IMR-90 (cell line): Measurements from ENCODE around the gene KY. TPM values are rescaled to one million over a fixed set of nuclear protein-coding genes. Genes with fewer than 3 reads are reported as not detected.

Source experiments
- ATAC-seq: fragments of 200-7000 bp; cut with Tn5 transposase; 2 replicates; pipeline ENCODE4 v1.9.1; 2020; ENCODE audit warnings: low read depth, mild to moderate bottlenecking, moderate library complexity
- BruUV-seq: library from RNA; stranded (reverse); fragments of 400-500 nt; replicated peaks from 2 replicates; lab custom pipeline; 2021; lab: Mats Ljungman, UMichigan
- CTCF ChIA-PET: fragments of 300-600 bp; formaldehyde crosslinking; extraction: SDS; loops from one replicate; lab custom pipeline; 2021; ENCODE audit warnings: antibody characterized with exemption; lab: Yijun Ruan, JAX
- POLR2A ChIA-PET: fragments of 300-600 bp; sonication (Branson Sonifier 250); formaldehyde crosslinking; loops from one replicate; lab custom pipeline; 2022; ENCODE audit warnings: antibody characterized with exemption; ENCODE audit not compliant: unreplicated experiment; lab: Charles Lee
- DNase-seq: peaks from one replicate; pipeline ENCODE4 v3.0.0; 2013
- H2AFZ ChIP-seq: replicated peaks from 2 replicates; pipeline ENCODE3; 2013; ENCODE audit warnings: low read length, mild to moderate bottlenecking; ENCODE audit not compliant: poor library complexity
- H2AK5ac ChIP-seq: 2 replicates; pipeline ENCODE4 v1.6.1; 2013; ENCODE audit warnings: low read depth, low read length, inconsistent platforms
- H2AK9ac ChIP-seq: replicated peaks from 2 replicates; pipeline ENCODE3; 2013; ENCODE audit warnings: mild to moderate bottlenecking, low read depth, low read length, moderate library complexity; ENCODE audit not compliant: poor library complexity
- H2BK120ac ChIP-seq: 2 replicates; pipeline ENCODE4 v1.6.1; 2013; ENCODE audit warnings: low read depth, low read length, inconsistent platforms
- H2BK15ac ChIP-seq: 3 replicates; pipeline ENCODE4 v1.6.1; 2013; ENCODE audit warnings: low read depth, low read length, inconsistent platforms
- H2BK20ac ChIP-seq: 2 replicates; pipeline ENCODE4 v1.6.1; 2013; ENCODE audit warnings: low read depth, mild to moderate bottlenecking, inconsistent platforms, low read length, moderate library complexity
- H2BK5ac ChIP-seq: 2 replicates; pipeline ENCODE4 v1.6.1; 2013; ENCODE audit warnings: mild to moderate bottlenecking, low read depth, low read length, inconsistent platforms; ENCODE audit not compliant: poor library complexity, severe bottlenecking
- H3K14ac ChIP-seq: replicated peaks from 2 replicates; pipeline ENCODE4 v1.6.1; 2013; ENCODE audit warnings: low read depth, low read length, inconsistent platforms
- H3K18ac ChIP-seq: 2 replicates; pipeline ENCODE4 v1.6.1; 2013; ENCODE audit warnings: low read depth, low read length, control low read depth
- H3K23ac ChIP-seq: 2 replicates; pipeline ENCODE4 v1.6.1; 2013; ENCODE audit warnings: low read depth, low read length, inconsistent platforms
- H3K27ac ChIP-seq: 2 replicates; pipeline ENCODE4 v1.5.1; 2013; ENCODE audit warnings: mild to moderate bottlenecking, control low read depth, low read length; ENCODE audit not compliant: insufficient read depth
- H3K27me3 ChIP-seq: 2 replicates; pipeline ENCODE4 v1.6.1; 2013; ENCODE audit warnings: low read length; ENCODE audit not compliant: control insufficient read depth, insufficient read depth
- H3K36me3 ChIP-seq: 2 replicates; pipeline ENCODE4 v1.6.1; 2013; ENCODE audit warnings: low read length, mixed read lengths; ENCODE audit not compliant: control insufficient read depth, insufficient read depth
- H3K4ac ChIP-seq: 2 replicates; pipeline ENCODE4 v1.6.1; 2013; ENCODE audit warnings: low read depth, low read length, inconsistent platforms
- H3K4me1 ChIP-seq: 2 replicates; pipeline ENCODE4 v1.6.1; 2013; ENCODE audit warnings: low read length, mixed read lengths; ENCODE audit not compliant: control insufficient read depth, insufficient read depth
- H3K4me2 ChIP-seq: 2 replicates; pipeline ENCODE4 v1.6.1; 2013; ENCODE audit warnings: low read depth, mild to moderate bottlenecking, control low read depth, low read length, moderate library complexity
- H3K4me3 ChIP-seq: 2 replicates; pipeline ENCODE4 v1.5.1; 2013; ENCODE audit warnings: low read depth, mild to moderate bottlenecking, control low read depth, low read length, moderate library complexity; ENCODE audit not compliant: insufficient read depth
- H3K56ac ChIP-seq: 2 replicates; pipeline ENCODE4 v1.6.1; 2013; ENCODE audit warnings: low read length, inconsistent platforms; ENCODE audit not compliant: insufficient read depth; ENCODE audit errors: extremely low read depth
- H3K79me1 ChIP-seq, 2 experiments: 2 replicates each; pipeline ENCODE4 v1.6.1; 2013; ENCODE audit warnings: low read length in 2 of 2, inconsistent platforms in 1 of 2, low read depth in 1 of 2
- H3K9ac ChIP-seq: 2 replicates; pipeline ENCODE4 v1.6.1; 2013; ENCODE audit warnings: low read depth, low read length, control low read depth
- H3K9me1 ChIP-seq: 2 replicates; pipeline ENCODE4 v1.6.1; 2013; ENCODE audit warnings: low read length, inconsistent platforms; ENCODE audit not compliant: insufficient read depth
- H3K9me3 ChIP-seq: 2 replicates; pipeline ENCODE4 v1.6.1; 2013; ENCODE audit warnings: low read length; ENCODE audit not compliant: control insufficient read depth, insufficient read depth
- H4K20me1 ChIP-seq: 2 replicates; pipeline ENCODE4 v1.6.1; 2013; ENCODE audit warnings: low read length, inconsistent platforms; ENCODE audit not compliant: insufficient read depth
- H4K5ac ChIP-seq: 2 replicates; pipeline ENCODE4 v1.6.1; 2013; ENCODE audit warnings: mild to moderate bottlenecking, low read depth, low read length, control low read depth
- H4K8ac ChIP-seq, 2 experiments: 2 replicates each; pipeline ENCODE4 v1.6.1; 2013; ENCODE audit warnings: low read depth in 2 of 2, low read length in 2 of 2, control low read depth in 1 of 2, inconsistent platforms in 1 of 2
- H4K91ac ChIP-seq: 2 replicates; pipeline ENCODE4 v1.6.1; 2013; ENCODE audit warnings: low read depth, low read length, inconsistent platforms; ENCODE audit not compliant: insufficient read depth
- CEBPB ChIP-seq: IDR thresholded peaks from 2 replicates; pipeline ENCODE4 v1.6.1; 2012; ENCODE audit warnings: low read depth, low read length, improper control_type of control experiment
- CTCF ChIP-seq: conservative IDR thresholded peaks from 2 replicates; pipeline ENCODE4 v1.5.1; 2012; ENCODE audit warnings: mild to moderate bottlenecking, low read depth, low read length, improper control_type of control experiment
- ELK1 ChIP-seq: fragments of 150-350 bp; IDR thresholded peaks from 2 replicates; pipeline ENCODE4 v1.6.1; 2016; ENCODE audit warnings: low read depth, mild to moderate bottlenecking, low read length, moderate library complexity, borderline replicate concordance
- FOS ChIP-seq: fragments of 150-350 bp; IDR thresholded peaks from 2 replicates; pipeline ENCODE4 v1.6.1; 2016; ENCODE audit warnings: low read depth, low read length
- MAFK ChIP-seq: IDR thresholded peaks from 2 replicates; pipeline ENCODE4 v1.6.1; 2012; ENCODE audit warnings: low read depth, low read length, improper control_type of control experiment
- MXI1 ChIP-seq: IDR thresholded peaks from 2 replicates; pipeline ENCODE4 v1.6.1; 2012; ENCODE audit warnings: low read depth, mild to moderate bottlenecking, low read length, moderate library complexity, borderline replicate concordance
- NFE2L2 ChIP-seq: fragments of 150-350 bp; IDR thresholded peaks from 2 replicates; pipeline ENCODE4 v1.6.1; 2016; ENCODE audit warnings: low read depth, mild to moderate bottlenecking, low read length
- RCOR1 ChIP-seq: IDR thresholded peaks from 2 replicates; pipeline ENCODE4 v1.6.1; 2012; ENCODE audit warnings: mild to moderate bottlenecking, low read length, improper control_type of control experiment; ENCODE audit not compliant: insufficient replicate concordance
- RFX5 ChIP-seq: IDR thresholded peaks from 2 replicates; pipeline ENCODE4 v1.8.0; 2012; ENCODE audit warnings: low read depth, mild to moderate bottlenecking, low read length, moderate library complexity
- SMC3 ChIP-seq: fragments of 150-350 bp; IDR thresholded peaks from 2 replicates; pipeline ENCODE4 v1.6.1; 2016; ENCODE audit warnings: low read depth, mild to moderate bottlenecking, antibody characterized with exemption, low read length, moderate library complexity
- USF2 ChIP-seq: fragments of 150-350 bp; IDR thresholded peaks from 2 replicates; pipeline ENCODE4 v1.6.1; 2017; ENCODE audit warnings: mild to moderate bottlenecking, antibody characterized with exemption, low read length, low read depth
- WGBS, 2 experiments: methylation state at CpG; one replicate each; pipeline versions ENCODE4 v1.1.5 to v1.1.7; 2013; ENCODE audit warnings: missing lambda C conversion rate in 2 of 2; ENCODE audit not compliant: insufficient read length in 1 of 2; ENCODE audit errors: extremely low coverage in 2 of 2; 5-methylcytosine and 5-hydroxymethylcytosine counted together
- dilution Hi-C: fragments of 300-500 bp; cut with HindIII; formaldehyde crosslinking; loops from one replicate; pipeline ENCODE4 v1.14.3; 2018; ENCODE audit warnings: low sequenced_read_pairs; ENCODE audit not compliant: unreplicated experiment
- in situ Hi-C: fragments of 300-500 bp; cut with MboI; formaldehyde crosslinking; loops from 3 replicates; pipeline ENCODE4 v1.14.3; 2019; ENCODE audit warnings: low sequenced_read_pairs, inconsistent platforms, mixed read lengths
- intact Hi-C: fragments of 100-400 bp; cut with micrococcal nuclease; formaldehyde crosslinking; loops from 2 replicates; pipeline ENCODE4 v1.10.0; 2022
- polyA plus RNA-seq, 3 experiments: library from polyadenylated mRNA; depleted of rRNA; stranded (reverse); fragments of >200 nt; gene quantifications; 2 replicates each; pipeline ENCODE4 v1.2.3, GENCODE V29; 2012; ENCODE audit warnings: low replicate concordance in 1 of 3
- total RNA-seq: library from RNA; depleted of rRNA; stranded (reverse); fragments of >200 nt; gene quantifications from 2 replicates; pipeline ENCODE4 v1.2.3, GENCODE V29; 2012

KY gene
- total and polyA plus RNA-seq, 2 of the 4 experiments (the other 2 are of a cell fraction) = under 0.01 to 0.09 TPM

DNA sequence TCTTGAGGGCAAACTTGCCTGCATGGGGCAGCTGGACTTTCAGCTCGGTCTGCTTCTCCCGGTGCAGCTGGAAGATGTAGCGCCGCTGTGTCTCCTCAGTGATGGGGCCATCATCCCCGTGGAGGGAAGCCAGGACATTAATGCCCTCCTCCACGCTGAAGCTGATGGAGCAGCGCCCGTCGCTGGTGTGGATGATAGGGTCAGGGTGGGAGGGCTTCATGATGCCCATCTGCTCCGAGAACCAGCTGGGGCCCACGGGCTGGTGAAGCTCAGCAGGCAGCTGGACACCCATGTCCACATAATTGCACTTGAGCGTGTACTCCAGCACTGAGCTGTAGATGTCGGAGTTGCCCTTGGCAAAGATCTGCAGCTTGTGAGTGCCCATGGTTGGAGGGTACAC, 46.9 kb downstream of the KY start:
- no peak overlapping the region for H2BK15ac ChIP-seq
- BruUV-seq = no TSS peak
- intact Hi-C loops = loop anchor here (5.0 kb wide), 1 partner anchor 898 kb away; no protein-coding TSS in a partner anchor

More for the DNA sequence above, 46.9 kb downstream of the KY start:
- Histone ChIP-seq H2BK20ac (no peak overlapping the region), H3K4me1 (peaks cover 3% of the 10 kb centered on the region; the same call in 1 of the 2 replicates), H2AK9ac (no peak overlapping the region), H2AFZ (no peak overlapping the region), H3K9me3 (no peaks in the 10 kb centered on the region), H3K79me1 (no peaks in the 10 kb centered on the region), H3K56ac (no peak overlapping the region), H3K9me1 (no peaks in the 10 kb centered on the region), H2BK120ac (no peak overlapping the region), H4K8ac (no peak overlapping the region), H3K27me3 (peaks cover 28% of the 10 kb centered on the region), H3K14ac (no peak overlapping the region), H3K27ac (no peak overlapping the region), H3K18ac (no peak overlapping the region), H3K4me2 (no peak overlapping the region), H3K23ac (no peak overlapping the region), H3K4me3 (no peak overlapping the region), H4K5ac (no peak overlapping the region), H4K20me1 (no peaks in the 10 kb centered on the region), H3K9ac (no peak overlapping the region), H2BK5ac (no peak overlapping the region), H3K4ac (no peak overlapping the region), H3K36me3 (no peaks in the 10 kb centered on the region), H2AK5ac (no peak overlapping the region), H4K91ac (no peak overlapping the region)
- TF ChIP-seq USF2 = no peak
- no peak for TF ChIP-seq ELK1
- no peak for TF ChIP-seq RCOR1
- no peak for TF ChIP-seq CEBPB
- no peak for TF ChIP-seq NFE2L2
- TF ChIP-seq RFX5 = no peak
- TF ChIP-seq FOS = no peak
- no peak for TF ChIP-seq SMC3
- no peak for TF ChIP-seq CTCF
- no peak for TF ChIP-seq MXI1
- TF ChIP-seq MAFK = no peak
- POLR2A ChIA-PET = no interaction called here
- dilution Hi-C loops (no loop called here), in situ Hi-C loops (loop anchor here (5.0 to 10.0 kb wide), 2 partner anchors 153 to 1291 kb away; no protein-coding TSS in a partner anchor)
- ATAC-seq (no peak), DNase-seq (no peak)
- 100% methylated on average over 2 of the region's 13 CpGs; no CpG with 5 or more reads in 1 of the 2 experiments for WGBS, 2 experiments
- CTCF ChIA-PET = interaction anchor here (1.8 kb wide), 1 partner anchor 151 kb away, joined by 6 read pairs; no protein-coding TSS in a partner anchor
